ENCODE measurements around the gene TM4SF1.

GRCh38 chr3:149332227-149332765 lies 45.2 kb downstream of the TM4SF1 start:
- TF ChIP-seq, protein P1, sequence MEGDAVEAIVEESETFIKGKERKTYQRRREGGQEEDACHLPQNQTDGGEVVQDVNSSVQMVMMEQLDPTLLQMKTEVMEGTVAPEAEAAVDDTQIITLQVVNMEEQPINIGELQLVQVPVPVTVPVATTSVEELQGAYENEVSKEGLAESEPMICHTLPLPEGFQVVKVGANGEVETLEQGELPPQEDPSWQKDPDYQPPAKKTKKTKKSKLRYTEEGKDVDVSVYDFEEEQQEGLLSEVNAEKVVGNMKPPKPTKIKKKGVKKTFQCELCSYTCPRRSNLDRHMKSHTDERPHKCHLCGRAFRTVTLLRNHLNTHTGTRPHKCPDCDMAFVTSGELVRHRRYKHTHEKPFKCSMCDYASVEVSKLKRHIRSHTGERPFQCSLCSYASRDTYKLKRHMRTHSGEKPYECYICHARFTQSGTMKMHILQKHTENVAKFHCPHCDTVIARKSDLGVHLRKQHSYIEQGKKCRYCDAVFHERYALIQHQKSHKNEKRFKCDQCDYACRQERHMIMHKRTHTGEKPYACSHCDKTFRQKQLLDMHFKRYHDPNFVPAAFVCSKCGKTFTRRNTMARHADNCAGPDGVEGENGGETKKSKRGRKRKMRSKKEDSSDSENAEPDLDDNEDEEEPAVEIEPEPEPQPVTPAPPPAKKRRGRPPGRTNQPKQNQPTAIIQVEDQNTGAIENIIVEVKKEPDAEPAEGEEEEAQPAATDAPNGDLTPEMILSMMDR (IDR thresholded peaks at IDR 0.05): no peak
- no peak for TF ChIP-seq ZFX (IDR thresholded peaks at IDR 0.05; ENCODE audit: borderline replicate concordance)
